Endodermal cell (in vitro differentiated cells): ENCODE data around the gene PRR12. TPM values are rescaled to one million over a fixed set of nuclear protein-coding genes. Genes with fewer than 3 reads are reported as not detected.

Experiments
- DNase-seq: peaks from one replicate; pipeline ENCODE4 v3.0.0-alpha.2; 2017
- H3K27ac ChIP-seq: 2 replicates; pipeline ENCODE4 v1.5.1; 2013; ENCODE audit warnings: mild to moderate bottlenecking, low read depth, low read length, moderate library complexity
- H3K27me3 ChIP-seq: 2 replicates; pipeline ENCODE4 v1.6.1; 2013; ENCODE audit warnings: mild to moderate bottlenecking, low read length, moderate library complexity; ENCODE audit not compliant: insufficient read depth, control insufficient read depth, poor library complexity, severe bottlenecking
- H3K36me3 ChIP-seq: 2 replicates; pipeline ENCODE4 v1.7.0; 2013; ENCODE audit warnings: mild to moderate bottlenecking, low read length, moderate library complexity; ENCODE audit not compliant: control insufficient read depth, insufficient read depth
- H3K4me1 ChIP-seq: one replicate; pipeline ENCODE4 v1.7.0; 2013; ENCODE audit warnings: low read length; ENCODE audit not compliant: control insufficient read depth, insufficient read depth
- H3K4me3 ChIP-seq: 2 replicates; pipeline ENCODE4 v1.5.1; 2013; ENCODE audit warnings: mild to moderate bottlenecking, low read length, moderate library complexity
- H3K9ac ChIP-seq: 2 replicates; pipeline ENCODE4 v1.6.1; 2013; ENCODE audit warnings: mild to moderate bottlenecking, low read length, moderate library complexity; ENCODE audit not compliant: poor library complexity, severe bottlenecking; ENCODE audit errors: extremely low read depth
- H3K9me3 ChIP-seq: 2 replicates; pipeline ENCODE4 v1.6.1; 2013; ENCODE audit warnings: mild to moderate bottlenecking, low read length, moderate library complexity; ENCODE audit not compliant: control insufficient read depth
- H3K27ac Mint-ChIP-seq: 2 replicates; pipeline ENCODE4 v1.8.0; 2020; ENCODE audit warnings: mixed read lengths
- H3K27me3 Mint-ChIP-seq: 2 replicates; pipeline ENCODE4 v1.8.0; 2021; ENCODE audit warnings: mild to moderate bottlenecking, mixed read lengths; ENCODE audit not compliant: insufficient read depth
- H3K36me3 Mint-ChIP-seq: 2 replicates; pipeline ENCODE4 v1.8.0; 2020; ENCODE audit warnings: low read depth, mixed read lengths
- H3K4me1 Mint-ChIP-seq: 2 replicates; pipeline ENCODE4 v1.8.0; 2020; ENCODE audit warnings: mixed read lengths
- H3K4me3 Mint-ChIP-seq: 2 replicates; pipeline ENCODE4 v1.8.0; 2020; ENCODE audit warnings: mild to moderate bottlenecking, moderate library complexity, mixed read lengths
- H3K9me3 Mint-ChIP-seq: 2 replicates; pipeline ENCODE4 v1.8.0; 2020; ENCODE audit warnings: mild to moderate bottlenecking, mixed read lengths
- CTCF ChIP-seq: fragments of 200-600 bp; sonication (generic); conservative IDR thresholded peaks from 2 replicates; pipeline ENCODE4 v1.5.0; 2021; ENCODE audit warnings: antibody characterized with exemption, mild to moderate bottlenecking
- WGBS, 2 experiments: methylation state at CpG; one replicate each; pipeline versions ENCODE4 v1.1.5 to v1.1.7; 2013; ENCODE audit warnings: missing lambda C conversion rate in 2 of 2, mixed read lengths in 1 of 2; ENCODE audit not compliant: insufficient coverage in 1 of 2, insufficient read length in 1 of 2; 5-methylcytosine and 5-hydroxymethylcytosine counted together
- total RNA-seq, 2 donors: library from RNA; stranded (reverse); fragmentation: NEBNext Ultra II Directional in 1 of 2; extraction: Animal tissue kit (Norgen Biotek cat#: 25700) in 1 of 2; gene quantifications; 2 replicates in 1 of 2; 3 replicates in 1 of 2; pipeline ENCODE4 v1.2.1, GENCODE V29; 2021

Gene PRR12
- total RNA-seq, 2 donors from 2014 or later = 67.6 to 69.6 TPM

GRCh38 chr19:49666120-49666444 is 75.1 kb downstream of the PRR12 start:
- no peaks in the 10 kb centered on the region for H3K27me3 ChIP-seq
- Mint-ChIP-seq H3K27ac (peak overlapping the region; percentile 95), H3K27me3 (no peaks in the 10 kb centered on the region), H3K4me1 (peaks cover 16% of the 10 kb centered on the region), H3K9me3 (no peaks in the 10 kb centered on the region), H3K36me3 (peaks cover 41% of the 10 kb centered on the region), H3K4me3 (peak overlapping the region; percentile 93)
- H3K27ac ChIP-seq = no peak overlapping the region
- peak overlapping the region; percentile 77 for H3K9ac ChIP-seq
- H3K36me3 ChIP-seq = peaks cover 45% of the 10 kb centered on the region
- peak overlapping the region; percentile 90 for H3K4me3 ChIP-seq
- no peak for DNase-seq
- H3K9me3 ChIP-seq = no peaks in the 10 kb centered on the region
- no peaks in the 10 kb centered on the region for H3K4me1 ChIP-seq
- peak; percentile 53 for TF ChIP-seq CTCF
- WGBS, 2 experiments = 0% methylated on average over 7 to 9 of the region's 9 CpGs

GRCh38 chr19:49667473-49667872 is 76.5 kb downstream of the PRR12 start:
- peaks cover 31% of the 10 kb centered on the region for H3K36me3 Mint-ChIP-seq
- WGBS, 2 experiments = 80 to 90% methylated on average over 1 to 2 of the region's 2 CpGs
- Histone ChIP-seq H3K4me1 (no peaks in the 10 kb centered on the region), H3K36me3 (peaks cover 35% of the 10 kb centered on the region), H3K9me3 (no peaks in the 10 kb centered on the region), H3K4me3 (peak overlapping the region; percentile 90), H3K27ac (no peak overlapping the region), H3K27me3 (no peaks in the 10 kb centered on the region), H3K9ac (no peak overlapping the region)
- peak overlapping the region; percentile 93 for H3K4me3 Mint-ChIP-seq
- H3K4me1 Mint-ChIP-seq = peaks cover 23% of the 10 kb centered on the region
- no peaks in the 10 kb centered on the region for H3K27me3 Mint-ChIP-seq
- no peak for DNase-seq
- TF ChIP-seq CTCF = no peak
- peak overlapping the region; percentile 64 for H3K27ac Mint-ChIP-seq
- H3K9me3 Mint-ChIP-seq = no peaks in the 10 kb centered on the region

GRCh38 chr19:49669516-49669915 is 78.5 kb downstream of the PRR12 start:
- no peak overlapping the region for H3K4me3 ChIP-seq
- H3K36me3 ChIP-seq = peaks cover 26% of the 10 kb centered on the region
- no peak overlapping the region for H3K27ac ChIP-seq
- no peak overlapping the region for H3K9ac ChIP-seq
- H3K36me3 Mint-ChIP-seq = peaks cover 29% of the 10 kb centered on the region
- H3K9me3 Mint-ChIP-seq = no peaks in the 10 kb centered on the region
- no peaks in the 10 kb centered on the region for H3K27me3 ChIP-seq
- no peaks in the 10 kb centered on the region for H3K4me1 ChIP-seq
- H3K27me3 Mint-ChIP-seq = no peaks in the 10 kb centered on the region
- H3K27ac Mint-ChIP-seq = no peak overlapping the region
- H3K4me1 Mint-ChIP-seq = peaks cover 18% of the 10 kb centered on the region
- no peak for TF ChIP-seq CTCF
- no peaks in the 10 kb centered on the region for H3K9me3 ChIP-seq
- H3K4me3 Mint-ChIP-seq = no peak overlapping the region
- no peak for DNase-seq
- 93 to 100% methylated on average over 1 to 3 of the region's 3 CpGs for WGBS, 2 experiments
